ENCODE results near the gene PLPP1.

- TF ChIP-seq LEF1 (IDR thresholded peaks at IDR 0.05; ENCODE audit: borderline replicate concordance) (no peak), BHLHE40 (IDR thresholded peaks at IDR 0.05; ENCODE audit: borderline replicate concordance) (no peak), FOXM1 (IDR thresholded peaks at IDR 0.05; ENCODE audit: borderline replicate concordance) (no peak), SP1 (IDR thresholded peaks at IDR 0.05) (no peak), ARNT (IDR thresholded peaks at IDR 0.05) (no peak), FOXK2 (IDR thresholded peaks at IDR 0.05) (no peak), ELF4 (IDR thresholded peaks at IDR 0.05) (no peak), L3MBTL2 (conservative IDR thresholded peaks at IDR 0.05) (no peak), NFRKB (IDR thresholded peaks at IDR 0.05) (no peak), HDGF (IDR thresholded peaks at IDR 0.05; ENCODE audit: borderline replicate concordance) (no peak)
These were observed 92.8 kb downstream of the PLPP1 start for GRCh38 chr5:55441954-55442353.
